Measurements from ENCODE around the gene SCMH1.

GRCh38 chr1:41200728-41201127 lies 41.4 kb downstream of the SCMH1 start:
- TF ChIP-seq CTCF (IDR thresholded peaks at IDR 0.05; ENCODE audit: insufficient read depth, low read depth, low read length) (no peak), EZH2 (IDR thresholded peaks at IDR 0.05; ENCODE audit: insufficient read depth, low read length) (no peak)
